ENCODE measurements around the gene SLU7. TPM values are rescaled to one million over a fixed set of nuclear protein-coding genes. Genes with fewer than 3 reads are reported as not detected.
A peak's percentile ranks its signal among the peaks of the same experiment; 100 is the strongest.

Gene SLU7
- 62.8 and 71.2 TPM in 2 replicates for total RNA-seq (2022)
- Bru-seq, nascent RNA: percentile 85 among the genes with signal in this experiment
- BruChase-seq, experiment 1, labeled RNA remaining after a 6-hour chase: percentile 90 among the genes with signal in this experiment
- BruChase-seq, experiment 2, labeled RNA remaining after a 2-hour chase: percentile 90 among the genes with signal in this experiment
- long read RNA-seq, transcript SLU7-201 (16 exons, 3,793 nt): major isoform, 25 of 54 reads
- long read RNA-seq, partial matches to known transcripts: 19 of 54 reads
- long read RNA-seq, other reads (novel, unspliced or antisense): 10 of 54 reads

- intact Hi-C loops (cut with micrococcal nuclease; ENCODE audit: unreplicated experiment): no loop called here
- Mint-ChIP-seq H3K4me1 (ENCODE audit: low read depth, unreplicated experiment) (peaks cover 70% of the 10 kb centered on the region), H3K4me3 (ENCODE audit: low read depth, unreplicated experiment) (peak within 1 kb of the TSS; percentile 95), H3K9me3 (ENCODE audit: low read depth, unreplicated experiment) (no peaks in the 10 kb centered on the region), H3K36me3 (ENCODE audit: insufficient read depth, unreplicated experiment) (peaks cover 37% of the 10 kb centered on the region), H3K27ac (ENCODE audit: unreplicated experiment) (peak within 1 kb of the TSS; percentile 97), H3K27me3 (ENCODE audit: unreplicated experiment) (no peaks in the 10 kb centered on the region)
- CTCF ChIA-PET: interaction anchor here (0.7 to 2.3 kb wide), 8 partner anchors 16 to 1246 kb away, joined by 3 to 10 read pairs (median 5); no protein-coding TSS in a partner anchor
- TF ChIP-seq CTCF (IDR thresholded peaks at IDR 0.05; ENCODE audit: unreplicated experiment): no peak
- DNase-seq: peak; percentile 97
- TSS peak; percentile 85 for BruUV-seq (replicated peaks)
Measured at GRCh38 chr5:160418561-160419457, at the start of gene SLU7. Gene SLU7 (minus strand): TSS chr5:160419081. CDS start chr5:160415294, 3,787 bp downstream.

GRCh38 chr5:160468363-160468975 lies 49.6 kb upstream of the SLU7 start:
- intact Hi-C loops (cut with micrococcal nuclease; ENCODE audit: unreplicated experiment): loop anchor here (5.0 kb wide), 1 partner anchor 46 kb away; the partner anchor contains the start of gene PTTG1
- peak overlapping the region; percentile 95 for H3K27ac Mint-ChIP-seq (ENCODE audit: unreplicated experiment)

GRCh38 chr5:160467555-160468362 lies 48.9 kb upstream of the SLU7 start:
- CTCF ChIA-PET: interaction anchor here (0.5 to 2.9 kb wide), 15 partner anchors 9 to 1557 kb away, joined by 3 to 51 read pairs (median 6); partner anchors contain the start of genes PTTG1 and SLU7
- Mint-ChIP-seq H3K27ac (ENCODE audit: unreplicated experiment) (peak overlapping the region; percentile 95), H3K9me3 (ENCODE audit: low read depth, unreplicated experiment) (no peaks in the 10 kb centered on the region), H3K4me1 (ENCODE audit: low read depth, unreplicated experiment) (peaks cover 86% of the 10 kb centered on the region), H3K36me3 (ENCODE audit: insufficient read depth, unreplicated experiment) (peaks cover 57% of the 10 kb centered on the region), H3K4me3 (ENCODE audit: low read depth, unreplicated experiment) (peak overlapping the region; percentile 89), H3K27me3 (ENCODE audit: unreplicated experiment) (no peaks in the 10 kb centered on the region)
- DNase-seq: peak; percentile 95
- no peak for TF ChIP-seq CTCF (IDR thresholded peaks at IDR 0.05; ENCODE audit: unreplicated experiment)
- intact Hi-C loops (cut with micrococcal nuclease; ENCODE audit: unreplicated experiment): loop anchor here (2.0 to 5.0 kb wide), 2 partner anchors 29 to 45 kb away; partner anchors contain the start of gene PTTG1
- BruUV-seq (replicated peaks): no TSS peak

More at GRCh38 chr5:160468363-160468975, 49.6 kb upstream of the SLU7 start:
- TSS peak; percentile 35 for BruUV-seq (replicated peaks)
- no peak for TF ChIP-seq CTCF (IDR thresholded peaks at IDR 0.05; ENCODE audit: unreplicated experiment)
- no peaks in the 10 kb centered on the region for H3K27me3 Mint-ChIP-seq (ENCODE audit: unreplicated experiment)
- H3K36me3 Mint-ChIP-seq (ENCODE audit: insufficient read depth, unreplicated experiment): peaks cover 57% of the 10 kb centered on the region
- no peaks in the 10 kb centered on the region for H3K9me3 Mint-ChIP-seq (ENCODE audit: low read depth, unreplicated experiment)
- peaks cover 92% of the 10 kb centered on the region for H3K4me1 Mint-ChIP-seq (ENCODE audit: low read depth, unreplicated experiment)
- CTCF ChIA-PET: interaction anchor here (0.5 to 2.9 kb wide), 9 partner anchors 10 to 1556 kb away, joined by 3 to 51 read pairs (median 6); partner anchors contain the start of gene SLU7
- H3K4me3 Mint-ChIP-seq (ENCODE audit: low read depth, unreplicated experiment): peak overlapping the region; percentile 89
- no peak for DNase-seq

Data from Calu3 (cell line).